Nephron (organoid): ENCODE results near the gene SSH2.
"Not testable (repeated sequence)": the region's sequence is repeated elsewhere in the genome, so short reads cannot be mapped to it uniquely, and the experiment has no call there.

Source experiments
- H3K27ac Mint-ChIP-seq, 3 experiments: 2 replicates each; pipeline ENCODE4 v1.8.0; 2020; ENCODE audit warnings: mixed read lengths in 3 of 3, mild to moderate bottlenecking in 2 of 3, moderate library complexity in 1 of 3
- H3K27me3 Mint-ChIP-seq: 2 replicates; pipeline ENCODE4 v1.8.0; 2021; ENCODE audit warnings: low read depth, mild to moderate bottlenecking, moderate library complexity, mixed read lengths
- H3K36me3 Mint-ChIP-seq: 2 replicates; pipeline ENCODE4 v1.8.0; 2020; ENCODE audit warnings: low read depth, mixed read lengths
- H3K4me1 Mint-ChIP-seq: 2 replicates; pipeline ENCODE4 v1.8.0; 2020; ENCODE audit warnings: mixed read lengths
- H3K4me3 Mint-ChIP-seq, 3 experiments: 2 replicates each; pipeline ENCODE4 v1.8.0; 2020; ENCODE audit warnings: mild to moderate bottlenecking in 3 of 3, mixed read lengths in 3 of 3, moderate library complexity in 2 of 3
- H3K9me3 Mint-ChIP-seq: 2 replicates; pipeline ENCODE4 v1.8.0; 2020; ENCODE audit warnings: mixed read lengths
- CTCF ChIP-seq, 3 experiments: fragments of 200-600 bp; sonication (generic); IDR thresholded peaks; one replicate each; pipeline ENCODE4 v1.5.0; 2021; ENCODE audit warnings: antibody characterized with exemption in 3 of 3; ENCODE audit not compliant: unreplicated experiment in 3 of 3

Gene SSH2

GRCh38 chr17:29791336-29792080 is 138.5 kb downstream of the SSH2 start:
- H3K4me1 Mint-ChIP-seq: no peaks in the 10 kb centered on the region
- H3K36me3 Mint-ChIP-seq: peaks cover 18% of the 10 kb centered on the region
- H3K9me3 Mint-ChIP-seq: no peaks in the 10 kb centered on the region
- TF ChIP-seq CTCF (IDR thresholded peaks at IDR 0.05; ENCODE audit: unreplicated experiment in 3 of 3): no peak
- H3K27ac Mint-ChIP-seq: no peak overlapping the region
- no peak overlapping the region for H3K4me3 Mint-ChIP-seq
- H3K27me3 Mint-ChIP-seq: no peaks in the 10 kb centered on the region

GRCh38 chr17:29789196-29790170 is 140.5 kb downstream of the SSH2 start:
- Mint-ChIP-seq H3K9me3 (no peaks in the 10 kb centered on the region), H3K27me3 (no peaks in the 10 kb centered on the region), H3K27ac (peak overlapping the region in 1 of 3 experiments; percentile 24), H3K4me1 (no peaks in the 10 kb centered on the region), H3K4me3 (no peak overlapping the region), H3K36me3 (peaks cover 22% of the 10 kb centered on the region)
- TF ChIP-seq CTCF (IDR thresholded peaks at IDR 0.05; ENCODE audit: unreplicated experiment in 3 of 3): no peak

- H3K4me3 Mint-ChIP-seq: no peak overlapping the region
- H3K27ac Mint-ChIP-seq: peak overlapping the region in 2 of 3 experiments; percentile 16 to 24
- H3K27me3 Mint-ChIP-seq: no peaks in the 10 kb centered on the region
- TF ChIP-seq CTCF (IDR thresholded peaks at IDR 0.05; ENCODE audit: unreplicated experiment in 3 of 3): no peak
- peaks cover 23% of the 10 kb centered on the region for H3K36me3 Mint-ChIP-seq
- no peaks in the 10 kb centered on the region for H3K9me3 Mint-ChIP-seq
- H3K4me1 Mint-ChIP-seq: no peaks in the 10 kb centered on the region
Measured at GRCh38 chr17:29787995-29788394, 142.0 kb downstream of the SSH2 start.

DNA sequence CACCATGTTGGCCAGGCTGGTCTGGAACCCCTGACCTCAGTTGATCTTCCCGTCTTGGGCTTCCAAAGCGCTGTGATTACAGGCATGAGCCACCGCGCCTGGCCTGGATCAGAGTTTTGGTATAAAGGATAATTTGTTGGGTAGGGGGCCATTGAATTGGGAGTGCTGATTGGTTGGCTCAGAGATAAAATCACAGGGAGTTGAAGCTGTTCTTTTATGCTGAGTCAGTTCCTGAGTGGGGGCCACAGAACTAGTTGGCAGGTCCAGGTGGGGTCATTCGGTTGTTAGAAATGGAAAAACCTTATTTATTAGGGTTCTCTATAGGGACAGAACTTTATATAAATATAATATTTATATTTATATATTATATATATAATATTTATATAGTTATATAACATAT is 147.1 kb downstream of the SSH2 start:
- no peak overlapping the region for H3K27ac Mint-ChIP-seq
- peaks cover 15% of the 10 kb centered on the region for H3K36me3 Mint-ChIP-seq
- no peak overlapping the region for H3K4me3 Mint-ChIP-seq
- peaks cover 5% of the 10 kb centered on the region for H3K4me1 Mint-ChIP-seq
- TF ChIP-seq CTCF (IDR thresholded peaks at IDR 0.05; ENCODE audit: unreplicated experiment in 3 of 3): no peak
- no peaks in the 10 kb centered on the region for H3K27me3 Mint-ChIP-seq
- H3K9me3 Mint-ChIP-seq: no peaks in the 10 kb centered on the region

DNA sequence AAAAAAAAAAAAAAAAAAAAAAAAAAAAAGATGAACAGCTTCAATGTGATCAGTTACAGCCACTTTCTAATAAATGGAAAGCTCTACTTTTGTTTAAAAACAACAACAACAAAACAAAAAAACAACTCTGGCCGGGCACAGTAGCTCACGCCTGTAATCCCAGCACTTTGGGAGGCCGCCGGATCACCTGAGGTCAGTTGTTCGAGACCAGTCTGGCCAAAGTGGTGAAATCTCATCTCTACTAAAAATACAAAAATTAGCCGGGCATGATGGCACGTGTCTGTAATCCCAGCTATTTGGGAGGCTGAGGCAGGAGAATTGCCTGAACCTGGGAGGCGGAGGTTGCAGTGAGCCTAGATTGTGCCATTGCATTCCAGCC is 150.2 kb downstream of the SSH2 start:
- not testable (repeated sequence) for H3K4me1 Mint-ChIP-seq, H3K9me3 Mint-ChIP-seq, H3K27me3 Mint-ChIP-seq, H3K27ac Mint-ChIP-seq, H3K36me3 Mint-ChIP-seq, H3K4me3 Mint-ChIP-seq

DNA sequence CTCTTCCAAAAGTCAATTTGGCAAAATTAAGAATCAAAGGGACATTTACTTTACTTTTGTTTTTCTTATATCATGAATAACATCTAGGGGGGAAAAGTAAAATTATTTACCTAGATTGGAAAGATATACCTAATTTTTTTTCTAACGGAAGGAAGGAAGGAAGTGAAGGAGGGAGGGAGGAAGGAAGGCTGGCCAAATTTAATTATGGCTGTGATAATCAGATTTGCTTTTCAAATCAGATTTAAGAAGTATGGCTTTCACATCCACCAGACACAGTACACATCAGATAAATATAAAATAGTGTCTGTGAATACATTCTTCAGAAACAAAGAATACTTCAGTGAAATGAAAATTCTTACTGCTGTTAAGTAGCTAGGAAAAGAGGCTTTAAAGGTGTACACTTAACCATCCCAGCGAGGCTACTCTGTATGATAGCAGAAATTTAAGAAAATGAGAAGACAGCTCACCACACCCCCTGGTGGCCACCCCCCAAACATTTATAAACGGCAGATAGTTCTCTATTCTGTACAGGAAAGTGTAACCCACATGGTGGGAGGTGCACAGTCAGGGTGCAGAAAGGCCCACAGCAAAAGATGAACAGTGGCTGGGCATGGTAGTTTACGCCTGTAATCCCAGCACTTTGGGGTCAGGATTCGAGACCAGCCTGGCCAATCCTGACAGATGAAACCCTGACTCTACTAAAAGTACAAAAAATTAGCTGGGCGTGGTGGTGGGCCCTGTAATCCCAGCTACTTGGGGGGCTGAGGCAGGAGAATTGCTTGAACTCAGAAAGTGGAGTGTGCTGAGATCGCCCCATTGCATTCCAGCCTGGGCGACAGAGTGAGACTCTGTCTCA is 150.8 kb downstream of the SSH2 start:
- no peaks in the 10 kb centered on the region for H3K9me3 Mint-ChIP-seq

More for the DNA sequence above, 150.8 kb downstream of the SSH2 start:
- H3K4me3 Mint-ChIP-seq: no peak overlapping the region
- peaks cover 3% of the 10 kb centered on the region for H3K36me3 Mint-ChIP-seq
- peaks cover 5% of the 10 kb centered on the region for H3K4me1 Mint-ChIP-seq
- H3K27me3 Mint-ChIP-seq: no peaks in the 10 kb centered on the region
- peak; percentile 61 to 77 (median 74) for TF ChIP-seq CTCF (IDR thresholded peaks at IDR 0.05; ENCODE audit: unreplicated experiment in 3 of 3)
- no peak overlapping the region for H3K27ac Mint-ChIP-seq
